Measurements from ENCODE around the gene MSLN. TPM values are rescaled to one million over a fixed set of nuclear protein-coding genes. Genes with fewer than 3 reads are reported as not detected.

Gene MSLN
- total RNA-seq, 1 donor from 2014 or later, result 93.3 TPM

DNA sequence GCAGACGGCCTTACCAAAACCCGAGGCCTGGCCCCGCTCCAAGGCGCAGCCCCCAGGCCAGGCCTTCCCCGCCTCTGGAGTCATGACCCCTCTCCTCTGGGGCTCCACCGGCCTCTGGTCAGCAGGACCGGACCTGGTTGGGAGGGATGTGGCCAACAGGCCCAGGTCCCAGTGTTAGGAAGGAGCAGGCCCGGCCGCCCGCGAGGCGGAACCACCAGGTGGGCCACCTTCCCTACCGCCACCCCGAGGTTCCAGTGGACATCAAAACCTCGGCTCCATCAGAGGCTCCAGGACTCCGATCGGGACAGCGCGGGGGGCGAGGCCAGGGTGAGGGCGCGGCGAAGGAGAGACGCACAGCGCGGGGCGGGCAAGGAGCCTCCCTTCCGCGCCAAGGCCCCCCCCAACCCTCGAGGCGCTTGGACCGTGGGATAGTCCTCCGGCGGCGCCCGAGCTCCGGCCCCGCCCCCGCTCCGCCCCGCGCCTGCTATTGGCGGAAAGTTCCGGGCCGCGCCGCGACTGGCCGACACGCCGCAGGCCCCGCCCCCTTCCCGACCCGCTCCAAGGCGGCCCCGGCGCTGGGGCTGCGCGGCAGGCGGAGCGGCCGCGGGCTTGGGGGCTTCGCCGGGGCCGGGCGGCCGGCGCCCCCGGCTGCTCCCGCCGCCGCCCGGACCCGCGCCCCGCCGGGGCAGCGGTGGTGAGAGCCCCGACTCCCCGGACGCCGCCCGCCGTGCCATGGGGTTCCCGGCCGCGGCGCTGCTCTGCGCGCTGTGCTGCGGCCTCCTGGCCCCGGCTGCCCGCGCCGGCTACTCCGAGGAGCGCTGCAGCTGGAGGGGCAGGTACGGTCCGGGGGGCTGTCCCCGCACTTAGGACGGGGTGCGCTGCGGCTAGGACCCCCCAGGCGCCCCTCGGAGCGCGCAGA is 45.7 kb upstream of the MSLN start, which contains the start of gene METRN:
Gene METRN (plus strand): TSS at position 561 of the 919 bp plus-strand sequence. CDS start 172 bp downstream, at position 733.
- Histone ChIP-seq H3K9me3 (no peaks in the 10 kb centered on the region), H3K36me3 (no peaks in the 10 kb centered on the region), H3K27ac (peak within 1 kb of the TSS; percentile 36), H3K27me3 (peaks cover 18% of the 10 kb centered on the region), H3K4me3 (peak within 1 kb of the TSS; percentile 70), H3K4me1 (peaks cover 16% of the 10 kb centered on the region)
- intact Hi-C loops (cut with DNase I), result loop anchor here (10.0 kb wide), 1 partner anchor 70 kb away; the partner anchor contains the start of genes CHTF18 and RPUSD1
- TF ChIP-seq, protein P1, sequence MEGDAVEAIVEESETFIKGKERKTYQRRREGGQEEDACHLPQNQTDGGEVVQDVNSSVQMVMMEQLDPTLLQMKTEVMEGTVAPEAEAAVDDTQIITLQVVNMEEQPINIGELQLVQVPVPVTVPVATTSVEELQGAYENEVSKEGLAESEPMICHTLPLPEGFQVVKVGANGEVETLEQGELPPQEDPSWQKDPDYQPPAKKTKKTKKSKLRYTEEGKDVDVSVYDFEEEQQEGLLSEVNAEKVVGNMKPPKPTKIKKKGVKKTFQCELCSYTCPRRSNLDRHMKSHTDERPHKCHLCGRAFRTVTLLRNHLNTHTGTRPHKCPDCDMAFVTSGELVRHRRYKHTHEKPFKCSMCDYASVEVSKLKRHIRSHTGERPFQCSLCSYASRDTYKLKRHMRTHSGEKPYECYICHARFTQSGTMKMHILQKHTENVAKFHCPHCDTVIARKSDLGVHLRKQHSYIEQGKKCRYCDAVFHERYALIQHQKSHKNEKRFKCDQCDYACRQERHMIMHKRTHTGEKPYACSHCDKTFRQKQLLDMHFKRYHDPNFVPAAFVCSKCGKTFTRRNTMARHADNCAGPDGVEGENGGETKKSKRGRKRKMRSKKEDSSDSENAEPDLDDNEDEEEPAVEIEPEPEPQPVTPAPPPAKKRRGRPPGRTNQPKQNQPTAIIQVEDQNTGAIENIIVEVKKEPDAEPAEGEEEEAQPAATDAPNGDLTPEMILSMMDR (IDR thresholded peaks at IDR 0.05), result no peak
- ATAC-seq, result peak; percentile 90
- peak; percentile 96 for DNase-seq

DNA sequence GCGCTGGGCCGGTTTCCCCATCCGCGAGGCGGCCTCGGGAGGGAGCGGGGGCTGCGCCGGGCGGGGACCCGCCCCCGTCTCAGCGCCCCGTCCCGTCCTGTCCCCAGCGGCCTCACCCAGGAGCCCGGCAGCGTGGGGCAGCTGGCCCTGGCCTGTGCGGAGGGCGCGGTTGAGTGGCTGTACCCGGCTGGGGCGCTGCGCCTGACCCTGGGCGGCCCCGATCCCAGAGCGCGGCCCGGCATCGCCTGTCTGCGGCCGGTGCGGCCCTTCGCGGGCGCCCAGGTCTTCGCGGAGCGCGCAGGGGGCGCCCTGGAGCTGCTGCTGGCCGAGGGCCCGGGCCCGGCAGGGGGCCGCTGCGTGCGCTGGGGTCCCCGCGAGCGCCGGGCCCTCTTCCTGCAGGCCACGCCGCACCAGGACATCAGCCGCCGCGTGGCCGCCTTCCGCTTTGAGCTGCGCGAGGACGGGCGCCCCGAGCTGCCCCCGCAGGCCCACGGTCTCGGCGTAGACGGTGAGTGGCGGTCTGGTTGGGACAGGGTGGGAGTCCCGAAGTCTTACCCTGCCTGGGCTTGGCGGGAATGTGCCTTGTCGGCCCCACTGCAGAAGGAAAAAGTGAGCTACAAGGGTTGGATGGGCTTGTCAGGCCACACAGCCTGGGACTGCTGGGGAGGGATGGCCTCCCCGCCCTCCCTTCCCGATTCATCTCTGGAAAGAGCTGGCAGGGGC is 44.9 kb upstream of the MSLN start:
- TF ChIP-seq, protein P1 (IDR thresholded peaks at IDR 0.05), result no peak
- Histone ChIP-seq H3K27ac (peak overlapping the region; percentile 36), H3K4me1 (peaks cover 22% of the 10 kb centered on the region), H3K9me3 (no peaks in the 10 kb centered on the region), H3K27me3 (peaks cover 10% of the 10 kb centered on the region), H3K36me3 (no peaks in the 10 kb centered on the region), H3K4me3 (peak overlapping the region; percentile 70)
- ATAC-seq (peak; percentile 4), DNase-seq (peak; percentile 75)
- intact Hi-C loops (cut with DNase I), result loop anchor here (10.0 kb wide), 1 partner anchor 69 kb away; the partner anchor contains the start of genes CHTF18 and RPUSD1

- DNase-seq (no peak), ATAC-seq (no peak)
- H3K27me3 ChIP-seq, result peaks cover 5% of the 10 kb centered on the region
- TF ChIP-seq, protein P1 (IDR thresholded peaks at IDR 0.05), result no peak
- H3K4me3 ChIP-seq, result peak overlapping the region; percentile 70
- H3K27ac ChIP-seq, result no peak overlapping the region
- intact Hi-C loops (cut with DNase I), result loop anchor here (10.0 kb wide), 1 partner anchor 69 kb away; the partner anchor contains the start of genes CHTF18 and RPUSD1
- H3K9me3 ChIP-seq, result no peaks in the 10 kb centered on the region
- H3K4me1 ChIP-seq, result peaks cover 22% of the 10 kb centered on the region
- H3K36me3 ChIP-seq, result no peaks in the 10 kb centered on the region
Observed at GRCh38 chr16:716200-716568, 44.4 kb upstream of the MSLN start.

- H3K4me3 ChIP-seq, result no peak overlapping the region
- ATAC-seq, result no peak
- H3K9me3 ChIP-seq, result no peaks in the 10 kb centered on the region
- TF ChIP-seq, protein P1 (IDR thresholded peaks at IDR 0.05), result no peak
- intact Hi-C loops (cut with DNase I), result loop anchor here (10.0 kb wide), 1 partner anchor 68 kb away; the partner anchor contains the start of genes CHTF18 and RPUSD1
- H3K27ac ChIP-seq, result no peak overlapping the region
- no peaks in the 10 kb centered on the region for H3K36me3 ChIP-seq
- no peak for DNase-seq
- H3K4me1 ChIP-seq, result peaks cover 26% of the 10 kb centered on the region
- H3K27me3 ChIP-seq, result no peaks in the 10 kb centered on the region
Observed at GRCh38 chr16:716768-717325, 43.7 kb upstream of the MSLN start.

Data from upper lobe of right lung (tissue), 1 donor.